ENCODE measurements around the gene STT3A. TPM values are rescaled to one million over a fixed set of nuclear protein-coding genes. Genes with fewer than 3 reads are reported as not detected.

Gene STT3A
- total RNA-seq, 1 experiment from 2014 or later, result 156 TPM

DNA sequence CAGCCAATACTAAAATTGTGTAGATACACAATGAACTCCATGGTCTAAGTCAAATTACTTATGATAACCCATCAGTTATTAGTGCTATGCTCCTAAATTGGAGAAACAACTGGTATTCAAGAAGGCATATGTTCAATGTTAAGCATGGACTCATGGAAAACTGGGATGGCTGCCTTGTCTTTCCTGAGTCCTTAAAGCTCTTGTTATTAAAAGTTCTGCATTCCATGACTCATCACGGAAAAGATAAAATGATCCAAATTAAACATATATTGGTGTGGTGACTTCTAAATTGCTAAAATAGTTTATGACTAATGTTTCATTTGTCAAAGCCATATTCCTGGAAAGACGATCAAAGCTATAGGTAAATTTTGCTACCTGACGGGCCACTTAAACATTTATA is 32.8 kb upstream of the STT3A start (continued):
- TF ChIP-seq, protein P1, sequence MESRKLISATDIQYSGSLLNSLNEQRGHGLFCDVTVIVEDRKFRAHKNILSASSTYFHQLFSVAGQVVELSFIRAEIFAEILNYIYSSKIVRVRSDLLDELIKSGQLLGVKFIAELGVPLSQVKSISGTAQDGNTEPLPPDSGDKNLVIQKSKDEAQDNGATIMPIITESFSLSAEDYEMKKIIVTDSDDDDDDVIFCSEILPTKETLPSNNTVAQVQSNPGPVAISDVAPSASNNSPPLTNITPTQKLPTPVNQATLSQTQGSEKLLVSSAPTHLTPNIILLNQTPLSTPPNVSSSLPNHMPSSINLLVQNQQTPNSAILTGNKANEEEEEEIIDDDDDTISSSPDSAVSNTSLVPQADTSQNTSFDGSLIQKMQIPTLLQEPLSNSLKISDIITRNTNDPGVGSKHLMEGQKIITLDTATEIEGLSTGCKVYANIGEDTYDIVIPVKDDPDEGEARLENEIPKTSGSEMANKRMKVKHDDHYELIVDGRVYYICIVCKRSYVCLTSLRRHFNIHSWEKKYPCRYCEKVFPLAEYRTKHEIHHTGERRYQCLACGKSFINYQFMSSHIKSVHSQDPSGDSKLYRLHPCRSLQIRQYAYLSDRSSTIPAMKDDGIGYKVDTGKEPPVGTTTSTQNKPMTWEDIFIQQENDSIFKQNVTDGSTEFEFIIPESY (IDR thresholded peaks at IDR 0.05; ENCODE audit: extremely low read depth, insufficient replicate concordance, low read length), result no peak
- TF ChIP-seq TCF7L2 (IDR thresholded peaks at IDR 0.05; ENCODE audit: borderline replicate concordance, extremely low read depth, insufficient read depth, insufficient read length) (no peak), EZH2 (IDR thresholded peaks at IDR 0.05) (no peak), SIN3A (IDR thresholded peaks at IDR 0.05; ENCODE audit: low read depth) (no peak), POLR2A (IDR thresholded peaks at IDR 0.05; ENCODE audit: borderline replicate concordance, extremely low read depth, insufficient read depth, insufficient read length) (no peak), SRF (IDR thresholded peaks at IDR 0.05; ENCODE audit: low read depth) (no peak)
- TF ChIP-seq, protein P2, sequence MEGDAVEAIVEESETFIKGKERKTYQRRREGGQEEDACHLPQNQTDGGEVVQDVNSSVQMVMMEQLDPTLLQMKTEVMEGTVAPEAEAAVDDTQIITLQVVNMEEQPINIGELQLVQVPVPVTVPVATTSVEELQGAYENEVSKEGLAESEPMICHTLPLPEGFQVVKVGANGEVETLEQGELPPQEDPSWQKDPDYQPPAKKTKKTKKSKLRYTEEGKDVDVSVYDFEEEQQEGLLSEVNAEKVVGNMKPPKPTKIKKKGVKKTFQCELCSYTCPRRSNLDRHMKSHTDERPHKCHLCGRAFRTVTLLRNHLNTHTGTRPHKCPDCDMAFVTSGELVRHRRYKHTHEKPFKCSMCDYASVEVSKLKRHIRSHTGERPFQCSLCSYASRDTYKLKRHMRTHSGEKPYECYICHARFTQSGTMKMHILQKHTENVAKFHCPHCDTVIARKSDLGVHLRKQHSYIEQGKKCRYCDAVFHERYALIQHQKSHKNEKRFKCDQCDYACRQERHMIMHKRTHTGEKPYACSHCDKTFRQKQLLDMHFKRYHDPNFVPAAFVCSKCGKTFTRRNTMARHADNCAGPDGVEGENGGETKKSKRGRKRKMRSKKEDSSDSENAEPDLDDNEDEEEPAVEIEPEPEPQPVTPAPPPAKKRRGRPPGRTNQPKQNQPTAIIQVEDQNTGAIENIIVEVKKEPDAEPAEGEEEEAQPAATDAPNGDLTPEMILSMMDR (IDR thresholded peaks at IDR 0.05 in 2 of 3, conservative IDR thresholded peaks at IDR 0.05 in 1 of 3; ENCODE audit: borderline replicate concordance in 1 of 3, insufficient read depth in 1 of 3, low read depth in 2 of 3, low read length in 2 of 3), result no peak
- TF ChIP-seq, protein P3, sequence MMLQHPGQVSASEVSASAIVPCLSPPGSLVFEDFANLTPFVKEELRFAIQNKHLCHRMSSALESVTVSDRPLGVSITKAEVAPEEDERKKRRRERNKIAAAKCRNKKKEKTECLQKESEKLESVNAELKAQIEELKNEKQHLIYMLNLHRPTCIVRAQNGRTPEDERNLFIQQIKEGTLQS (IDR thresholded peaks at IDR 0.05), result no peak

DNA sequence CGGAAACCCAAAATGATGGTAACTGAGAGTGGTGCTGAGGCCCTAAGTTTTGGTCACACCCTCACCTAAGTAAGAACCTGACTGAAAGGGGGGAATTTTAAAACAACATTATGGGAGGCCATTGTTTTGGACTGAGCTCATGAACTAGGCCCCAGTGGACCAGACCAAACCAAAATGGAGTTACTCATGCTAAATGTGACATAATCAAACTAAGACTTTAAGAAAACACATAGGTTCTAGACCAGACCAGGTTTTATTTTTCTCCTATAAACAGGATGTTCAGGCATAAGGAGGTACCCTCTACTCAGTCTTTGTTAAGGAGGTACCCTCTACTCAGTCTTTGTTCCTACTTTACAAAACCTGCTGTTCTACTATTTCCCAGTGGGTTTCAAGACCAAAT is 30.7 kb upstream of the STT3A start:
- ATAC-seq (no peak), DNase-seq (ENCODE audit: low read depth, low spot score) (no peak)
- RAD21 ChIA-PET (ENCODE audit: low non-redundant PET in 1 of 2, low total read pairs in 2 of 2, uncharacterized antibody in 2 of 2, unreplicated experiment in 2 of 2), result no interaction called here
- Histone ChIP-seq H3K4me1 (ENCODE audit: control insufficient read depth in 1 of 2, insufficient read depth in 2 of 2, low read length in 2 of 2) (no peaks in the 10 kb centered on the region), H3K36me3 (ENCODE audit: control insufficient read depth in 1 of 2, insufficient read depth in 2 of 2, low read length in 2 of 2) (no peaks in the 10 kb centered on the region), H3K79me2 (ENCODE audit: insufficient read depth, low read length) (no peaks in the 10 kb centered on the region), H3K9me2 (ENCODE audit: insufficient read depth) (no peaks in the 10 kb centered on the region), H4K20me1 (ENCODE audit: insufficient read depth) (no peaks in the 10 kb centered on the region), H3K4me2 (ENCODE audit: low read length) (no peak overlapping the region), H3K9ac (ENCODE audit: low read length) (no peak overlapping the region), H3K27ac (ENCODE audit: low read depth, low read length) (no peak overlapping the region), H2AFZ (ENCODE audit: low read depth, low read length, poor library complexity, severe bottlenecking) (no peak overlapping the region), H3K4me3 (replicated peaks in 1 of 2; ENCODE audit: low read depth in 1 of 2, low read length in 2 of 2) (no peak overlapping the region), H3K9me3 (ENCODE audit: control insufficient read depth in 1 of 2, insufficient read depth in 1 of 2, low read depth in 1 of 2, low read length in 2 of 2) (no peaks in the 10 kb centered on the region), H3K27me3 (ENCODE audit: insufficient read depth, low read length) (no peaks in the 10 kb centered on the region)
- intact Hi-C loops (cut with micrococcal nuclease), result no loop called here
- CTCF ChIA-PET, result no interaction called here
- BruUV-seq (replicated peaks), result no TSS peak
- TF ChIP-seq YY1 (IDR thresholded peaks at IDR 0.05; ENCODE audit: extremely low read depth, insufficient replicate concordance, low read depth, low read length), result no peak
- POLR2A ChIA-PET, result no interaction called here
